ENCODE data around the gene SYPL1. TPM values are rescaled to one million over a fixed set of nuclear protein-coding genes. Genes with fewer than 3 reads are reported as not detected.

Gene SYPL1
- total and polyA plus RNA-seq, 9 of the 15 experiments (the other 6 are each of a cell fraction or from before 2014, with no cell fraction given) = 23.8 to 214 (median 70.2) TPM

GRCh38 chr7:106075937-106076336 is 36.2 kb downstream of the SYPL1 start (continued):
- TF ChIP-seq SIN3A (IDR thresholded peaks at IDR 0.05; ENCODE audit: borderline replicate concordance in 2 of 2, control insufficient read depth in 1 of 2, low read depth in 2 of 2, low read length in 2 of 2) = no peak
- TF ChIP-seq NCOR1 (IDR thresholded peaks at IDR 0.05) = no peak
- no peak for TF ChIP-seq ATF3 (IDR thresholded peaks at IDR 0.05)
- TF ChIP-seq ATF3 (CRISPR knock-in tag; conservative IDR thresholded peaks at IDR 0.05) = no peak
- no peak for TF ChIP-seq PBX2 (CRISPR knock-in tag; IDR thresholded peaks at IDR 0.05; ENCODE audit: low read depth)
- peak; percentile 81 for TF ChIP-seq PBX2 (tag; conservative IDR thresholded peaks at IDR 0.05; ENCODE audit: low read depth)
- no peak for TF ChIP-seq MCM2 (IDR thresholded peaks at IDR 0.05; ENCODE audit: low read depth)
- no peak for TF ChIP-seq CBX1 (IDR thresholded peaks at IDR 0.05; ENCODE audit: low read depth)
- TF ChIP-seq ILK (tag; IDR thresholded peaks at IDR 0.05; ENCODE audit: borderline replicate concordance, low read depth) = no peak
- no peak for TF ChIP-seq USF2 (CRISPR knock-in tag; IDR thresholded peaks at IDR 0.05)
- no peak for TF ChIP-seq CEBPZ (IDR thresholded peaks at IDR 0.05; ENCODE audit: borderline replicate concordance, low read depth, low read length)
- no peak for TF ChIP-seq NELFE (IDR thresholded peaks at IDR 0.05; ENCODE audit: insufficient read depth, insufficient read length)
- TF ChIP-seq BCL6 (CRISPR knock-in tag; IDR thresholded peaks at IDR 0.05) = no peak
- no peak for TF ChIP-seq RUNX1 (IDR thresholded peaks at IDR 0.05; ENCODE audit: low read depth)
- TF ChIP-seq BCOR (IDR thresholded peaks at IDR 0.05) = no peak

All from K562 (cell line).